H1 (cell line): ENCODE measurements around the gene PCDHA1. TPM values are rescaled to one million over a fixed set of nuclear protein-coding genes. Genes with fewer than 3 reads are reported as not detected.

ENCODE experiments used
- CBX5 ChIP-seq: fragments of 300-800, 300-1000 bp; sonication (generic); IDR thresholded peaks from 2 replicates; pipeline ENCODE4 v1.7.1; 2016; ENCODE audit warnings: antibody characterized with exemption, low read length, low read depth
- CEBPB ChIP-seq: IDR thresholded peaks from 2 replicates; pipeline ENCODE4 v1.6.1; 2012; ENCODE audit warnings: low read depth, low read length
- HDAC6 ChIP-seq: IDR thresholded peaks from one replicate; pipeline ENCODE4 v1.7.1; 2012; ENCODE audit warnings: low read depth, mild to moderate bottlenecking, inconsistent platforms, low read length, moderate library complexity
- JUND ChIP-seq: IDR thresholded peaks from 2 replicates; pipeline ENCODE4 v1.6.1; 2011; ENCODE audit warnings: mild to moderate bottlenecking, improper control_type of control experiment, low read length
- POU5F1 ChIP-seq: IDR thresholded peaks from 2 replicates; pipeline ENCODE4 v1.6.1; 2011; ENCODE audit warnings: low read depth, mild to moderate bottlenecking, low read length, moderate library complexity
- RFX5 ChIP-seq: IDR thresholded peaks from 2 replicates; pipeline ENCODE4 v1.6.1; 2011; ENCODE audit warnings: low read depth, low read length, improper control_type of control experiment, borderline replicate concordance
- polyA plus RNA-seq, 7 experiments: library from polyadenylated mRNA; depleted of rRNA in 3 of 7; stranded (reverse) in 5 of 7; unstranded in 2 of 7; fragments of >200 nt in 5 of 7; fragments of 200-250 nt in 2 of 7; gene quantifications; 1 replicate in 5 of 7; 2 replicates in 1 of 7; 4 replicates in 1 of 7; pipeline versions ENCODE4 v1.2.1 to v1.2.3, GENCODE V29; 2011 to 2013; ENCODE audit warnings: missing spikeins in 2 of 7, mixed read lengths in 2 of 7
- total RNA-seq: library from RNA; stranded (reverse); fragmentation: NEBNext Ultra II Directional; extraction: Animal tissue kit (Norgen Biotek cat#: 25700); gene quantifications from 2 replicates; pipeline ENCODE4 v1.2.1, GENCODE V29; 2021

Gene PCDHA1
- total and polyA plus RNA-seq, 2 of the 8 experiments (the other 6 are each of a cell fraction or from before 2014, with no cell fraction given), result 0.23 to 0.50 TPM

GRCh38 chr5:140973550-140973949 lies 187.6 kb downstream of the PCDHA1 start (continued):
- TF ChIP-seq CBX5 (no peak), POU5F1 (no peak), HDAC6 (no peak), RFX5 (no peak), JUND (no peak), CEBPB (no peak)
